Pulmonary artery endothelial cell (primary cell): ENCODE measurements around the gene TBL1XR1. TPM values are rescaled to one million over a fixed set of nuclear protein-coding genes. Genes with fewer than 3 reads are reported as not detected.
A peak's percentile ranks its signal among the peaks of the same experiment; 100 is the strongest.

ENCODE experiments used
- DNase-seq: peaks from one replicate; pipeline ENCODE4 v3.0.0-alpha.2; 2011; ENCODE audit warnings: low read depth, low spot score
- total RNA-seq: library from RNA; depleted of rRNA; stranded (reverse); fragments of >200 nt; gene quantifications from 2 replicates; pipeline ENCODE4 v1.2.3, GENCODE V29; 2014

The TBL1XR1 gene
- total RNA-seq, 1 donor from 2014 or later, result 200 TPM

DNA sequence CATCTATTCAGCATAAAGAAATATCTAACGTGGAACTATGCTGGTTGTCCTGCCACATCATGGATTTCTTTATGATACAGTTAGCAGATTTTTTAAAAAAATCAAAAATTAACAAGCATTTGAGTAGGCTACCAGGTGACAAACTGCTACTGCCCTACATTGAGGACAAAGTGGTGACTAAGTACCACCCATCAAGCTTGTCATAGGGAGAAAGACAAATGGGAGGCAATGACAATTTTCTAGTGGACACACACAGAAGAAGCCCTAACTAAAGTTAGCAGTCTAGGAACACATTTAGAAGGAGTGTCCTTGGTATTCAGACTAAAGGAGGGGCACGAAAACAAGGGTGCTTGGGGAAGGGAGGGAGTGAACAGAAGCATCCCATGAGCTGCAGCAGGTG, 131.2 kb downstream of the TBL1XR1 start:
- no peak for DNase-seq

GRCh38 chr3:177065285-177066033, 131.8 kb downstream of the TBL1XR1 start:
- no peak for DNase-seq

DNA sequence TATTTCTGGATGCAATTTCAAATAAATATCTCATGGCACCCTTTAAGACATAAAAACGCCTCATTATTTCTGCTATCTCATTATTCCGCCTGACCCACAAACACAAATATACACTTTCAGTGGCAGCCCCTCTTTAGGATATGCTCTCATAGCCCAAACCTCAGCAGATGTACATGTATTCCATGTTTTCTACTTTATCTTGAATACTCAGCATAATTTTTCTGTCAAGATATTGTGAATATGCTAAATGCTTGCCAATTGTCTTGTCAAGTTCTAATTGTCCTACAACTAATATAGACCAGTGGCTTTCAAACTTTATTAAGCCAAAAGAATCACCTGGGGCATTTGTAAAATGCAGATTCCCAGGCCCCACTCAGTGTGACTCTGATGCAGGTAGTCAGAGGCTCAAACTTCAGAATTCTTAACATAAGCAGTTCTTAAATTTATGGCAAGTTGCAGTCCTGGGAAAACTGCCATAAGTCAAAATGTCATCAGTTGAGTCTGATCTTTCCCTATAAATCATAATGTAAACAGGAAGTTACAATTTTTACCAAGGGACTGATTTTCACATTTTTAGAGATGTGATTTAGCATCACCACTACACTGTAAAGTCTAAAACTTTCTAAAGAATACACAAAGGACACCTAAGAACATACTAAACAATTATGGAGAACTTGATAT, 135.1 kb downstream of the TBL1XR1 start:
- DNase-seq, result no peak

DNA sequence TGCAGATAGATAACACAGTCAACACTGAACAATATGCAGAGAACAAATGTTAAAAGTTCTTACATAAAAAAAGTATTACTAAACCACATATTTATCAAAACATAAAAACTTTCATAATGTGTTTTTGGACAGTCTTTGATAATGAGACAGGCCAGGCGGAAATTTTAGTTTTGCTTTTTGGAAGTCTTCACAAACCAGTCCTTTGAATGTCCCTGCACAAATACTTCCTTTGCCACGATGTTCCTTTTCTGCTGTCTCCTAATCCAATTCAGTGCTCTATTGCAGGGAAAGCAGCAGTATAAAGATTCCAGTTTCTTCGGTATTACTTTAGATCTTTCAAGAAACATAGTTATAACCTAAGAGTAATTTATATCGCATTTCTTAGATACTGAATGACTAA, 135.9 kb downstream of the TBL1XR1 start:
- DNase-seq, result no peak

GRCh38 chr3:177060492-177060891, 136.8 kb downstream of the TBL1XR1 start:
- DNase-seq, result no peak

- no peak for DNase-seq
These were observed 138.6 kb downstream of the TBL1XR1 start for GRCh38 chr3:177058648-177059047.

DNA sequence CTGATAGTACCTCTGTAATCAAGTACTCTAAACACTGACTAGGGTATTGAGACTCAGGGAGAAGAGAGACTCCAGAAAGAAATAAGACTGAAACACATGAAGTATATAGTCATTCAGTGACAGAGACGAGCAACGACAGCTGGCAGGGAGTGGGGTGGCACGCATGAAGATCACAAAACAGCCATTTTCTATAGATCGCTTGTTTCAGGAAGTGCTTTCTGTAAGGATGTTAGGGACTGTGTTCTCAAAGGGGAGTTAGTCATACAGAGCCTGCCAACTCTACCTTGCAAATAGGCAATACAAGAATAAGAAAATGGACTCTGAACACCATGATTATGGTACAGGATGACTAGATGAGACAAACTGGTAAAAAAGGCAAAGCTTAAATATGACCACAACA, 139.5 kb downstream of the TBL1XR1 start:
- DNase-seq, result no peak

- no peak for DNase-seq
These were observed 140.4 kb downstream of the TBL1XR1 start for GRCh38 chr3:177056927-177057326.

GRCh38 chr3:177055605-177056571, 141.4 kb downstream of the TBL1XR1 start:
- DNase-seq, result no peak

DNA sequence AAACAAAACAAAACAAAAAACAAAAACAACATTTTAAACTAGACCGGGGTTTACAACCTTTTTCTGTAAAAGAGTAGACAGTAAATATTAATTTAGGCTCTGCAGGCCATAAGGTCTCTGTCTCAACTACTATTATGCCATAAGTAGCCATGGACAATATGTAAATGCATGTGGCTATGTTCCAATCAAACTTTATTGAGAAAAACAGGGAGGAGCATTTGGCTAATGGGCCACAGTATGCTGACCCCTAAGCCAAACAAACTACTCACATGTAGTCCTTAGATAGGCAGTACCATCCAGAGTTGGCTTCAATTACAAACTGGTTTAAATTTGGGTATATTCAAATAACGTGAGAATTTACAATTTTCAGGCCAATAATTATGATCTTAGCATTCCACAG, 144.2 kb downstream of the TBL1XR1 start:
- DNase-seq, result no peak

GRCh38 chr3:177051411-177051810, 145.9 kb downstream of the TBL1XR1 start:
- no peak for DNase-seq

GRCh38 chr3:177050501-177051237, 146.6 kb downstream of the TBL1XR1 start:
- peak; percentile 29 for DNase-seq

DNA sequence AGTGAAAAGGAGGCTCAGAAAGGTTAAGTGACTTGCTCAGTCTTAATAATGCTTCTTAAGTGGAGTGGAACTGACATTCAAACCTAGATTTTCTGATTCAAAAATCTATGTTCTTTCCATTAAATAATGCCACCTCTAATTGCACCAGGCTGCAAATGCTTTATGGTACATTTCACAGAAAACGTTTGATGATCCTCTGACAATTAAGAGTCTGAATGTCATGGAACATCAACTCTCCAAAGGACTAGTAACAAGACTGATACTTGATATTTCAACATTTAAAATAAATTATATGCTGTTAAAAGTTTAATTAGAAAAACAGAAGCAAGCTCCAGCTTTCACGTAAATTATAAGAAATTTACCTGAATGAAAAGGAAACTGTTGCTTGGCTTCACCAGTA, 151.5 kb downstream of the TBL1XR1 start:
- DNase-seq, result no peak

DNA sequence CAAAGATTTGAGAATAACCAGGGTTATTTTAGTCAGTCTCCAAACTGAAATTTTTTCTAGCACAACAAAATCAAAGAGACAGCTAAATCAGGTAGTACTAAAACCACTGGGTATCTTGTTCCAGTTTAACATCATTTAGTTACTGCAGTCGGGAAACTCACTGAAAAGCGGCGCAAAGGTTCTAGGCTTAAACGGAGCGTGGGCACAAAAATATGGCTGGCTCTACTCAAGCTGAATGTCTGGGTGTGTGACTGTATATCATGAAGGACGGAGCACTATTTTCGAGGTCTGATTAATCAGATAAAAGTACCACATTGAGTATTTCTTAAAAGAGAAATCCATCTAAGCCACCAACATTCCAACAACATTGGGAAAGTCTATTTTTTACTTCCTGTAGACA, 152.1 kb downstream of the TBL1XR1 start:
- no peak for DNase-seq

DNA sequence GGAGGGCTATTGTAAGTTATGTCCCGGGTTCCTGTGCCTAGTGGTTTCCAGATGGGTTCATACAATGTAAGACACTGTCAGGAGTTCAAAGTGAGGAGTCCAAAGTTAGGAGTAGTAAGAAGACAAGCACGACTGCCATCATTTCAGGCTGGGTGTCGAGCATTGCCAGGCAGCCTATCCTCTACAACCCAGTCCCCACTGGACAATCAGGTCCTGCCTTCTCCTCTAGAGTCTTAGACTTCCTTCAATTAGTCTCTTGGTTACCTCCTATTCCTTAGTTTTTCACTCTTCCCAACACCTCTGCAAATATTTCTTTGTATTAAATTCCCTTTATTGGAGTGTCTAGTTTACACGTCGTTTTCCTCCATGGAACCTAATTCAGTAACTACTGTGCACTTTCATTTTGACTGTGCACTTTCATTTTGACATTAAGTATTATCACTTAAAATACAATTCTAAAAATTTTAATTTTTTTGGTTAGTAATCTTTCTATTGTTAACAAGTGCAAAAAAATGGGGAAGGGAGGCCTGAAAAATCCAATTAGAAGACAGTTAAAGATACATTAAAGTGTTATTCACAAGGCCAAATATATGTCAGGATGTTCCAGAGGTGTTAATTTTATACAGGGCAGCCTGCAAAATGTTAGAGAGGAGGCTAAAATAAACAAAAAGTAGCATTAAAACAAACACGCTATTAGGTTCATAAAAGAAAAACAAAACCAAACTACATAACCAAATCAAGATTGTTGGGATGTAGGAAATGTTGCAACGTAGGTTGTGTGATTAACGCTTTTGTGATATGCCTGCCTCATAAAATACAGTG, 155.3 kb downstream of the TBL1XR1 start:
- no peak for DNase-seq

DNA sequence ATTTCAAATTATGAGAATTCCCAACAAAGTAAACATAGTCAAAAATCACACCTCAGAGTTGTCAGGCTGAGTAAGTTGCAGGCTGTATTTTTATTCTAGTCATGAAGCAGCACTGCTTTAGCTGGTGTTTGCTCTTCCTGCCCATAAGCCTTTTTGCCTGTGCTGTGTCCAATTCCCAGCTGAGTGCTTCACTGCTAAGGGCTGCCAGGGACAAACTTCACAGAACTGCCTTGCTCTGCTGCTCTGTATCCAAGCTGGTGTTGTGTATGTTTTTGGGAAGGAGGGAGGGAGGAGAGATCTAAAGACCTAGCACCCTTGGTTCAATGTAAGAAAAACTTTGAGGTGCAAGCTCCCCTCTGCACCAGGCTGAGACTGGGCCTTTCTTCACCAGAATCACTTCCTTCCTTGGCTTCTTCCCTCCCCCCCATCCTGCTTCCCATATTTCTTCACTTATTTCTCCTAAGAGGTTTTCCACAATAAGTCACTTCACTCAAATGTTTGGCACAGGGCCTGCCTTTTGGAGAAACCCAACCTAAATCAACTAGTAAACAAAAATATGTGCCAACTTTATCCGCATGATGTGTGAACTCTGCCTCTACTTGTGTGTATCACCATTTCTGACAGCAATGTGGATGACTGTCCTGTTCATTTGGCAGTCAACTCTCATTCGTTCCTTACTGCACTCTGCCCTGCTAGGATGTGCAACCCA, 156.1 kb downstream of the TBL1XR1 start:
- peak; percentile 10 for DNase-seq

DNA sequence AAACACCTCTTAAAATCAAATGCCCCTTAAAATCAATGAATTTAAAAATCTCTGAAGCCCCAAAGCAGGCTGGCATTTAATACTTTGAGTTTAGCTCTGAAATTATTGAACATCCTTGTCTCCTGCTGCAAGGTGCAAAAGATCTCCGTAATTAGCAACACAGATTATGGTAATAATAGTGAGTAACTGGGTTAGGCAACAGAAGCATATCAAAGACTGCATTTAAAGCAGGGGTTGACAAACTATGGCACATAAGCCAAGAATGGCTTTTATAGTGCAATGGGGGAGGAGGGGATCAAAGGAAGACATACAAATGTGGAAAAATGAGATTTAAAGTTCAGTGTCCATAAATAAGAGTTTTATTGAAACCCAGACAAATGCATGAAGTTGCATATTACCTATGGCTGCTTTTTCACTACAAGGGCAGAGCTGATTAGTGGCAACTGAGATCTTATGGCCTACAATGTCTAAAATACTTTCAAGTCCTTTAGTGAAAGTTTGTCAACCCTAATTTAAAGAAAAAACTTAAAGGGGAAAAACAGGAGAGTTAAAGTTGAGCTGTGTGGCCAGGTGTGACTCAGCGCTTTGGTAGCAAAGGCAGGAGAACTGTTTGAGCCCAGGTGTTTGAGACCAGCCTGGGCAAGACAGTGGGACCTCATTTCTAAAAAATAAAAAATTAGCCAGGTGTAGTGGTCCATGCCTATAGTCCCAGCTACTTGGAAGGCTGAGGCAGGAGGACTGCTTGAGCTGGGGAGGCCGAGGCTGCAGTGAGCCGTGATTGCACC, 157.6 kb downstream of the TBL1XR1 start:
- DNase-seq, result no peak

DNA sequence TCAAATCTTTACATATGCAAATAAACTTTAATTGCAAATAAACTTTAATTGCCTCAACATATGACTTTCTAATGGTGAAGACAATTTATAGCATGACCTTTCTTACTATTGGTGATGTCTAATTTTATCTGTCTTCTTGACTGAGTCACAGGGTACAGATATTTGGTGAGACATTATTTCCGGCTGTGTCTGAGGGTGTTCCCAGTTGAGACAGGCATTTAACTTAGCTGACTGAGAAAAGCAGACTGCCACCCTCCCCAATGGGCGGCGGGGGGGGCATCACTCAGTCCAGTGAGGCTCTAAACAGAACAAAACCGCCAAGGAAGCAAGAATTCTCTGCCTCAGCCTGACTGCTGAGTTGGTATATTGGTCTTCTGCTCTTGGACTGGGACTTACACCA, 160.0 kb downstream of the TBL1XR1 start:
- no peak for DNase-seq

DNA sequence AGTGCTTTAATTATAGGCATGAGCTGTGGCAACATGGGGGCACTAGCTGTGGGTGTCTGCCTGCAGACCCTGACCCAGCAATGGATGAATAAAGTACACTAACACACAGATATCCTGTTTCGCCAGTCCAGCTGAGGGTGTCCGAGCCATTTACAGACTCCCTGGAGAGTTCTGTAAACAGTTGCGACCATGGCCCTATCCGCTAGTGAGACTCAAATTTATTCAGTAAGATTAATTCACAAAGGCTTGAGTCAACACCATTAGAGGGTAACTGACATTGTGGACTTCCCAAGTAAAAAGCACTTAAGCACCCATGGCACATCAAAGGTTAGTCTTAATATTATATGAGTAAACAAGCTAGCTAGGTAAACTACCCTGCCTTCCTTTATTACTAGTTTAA, 161.6 kb downstream of the TBL1XR1 start:
- DNase-seq, result no peak
